ENCODE measurements around the gene ING2. TPM values are rescaled to one million over a fixed set of nuclear protein-coding genes. Genes with fewer than 3 reads are reported as not detected.

Gene ING2
- polyA plus RNA-seq, 1 experiment, result 4.4 TPM

GRCh38 chr4:183499801-183500200 lies 5.1 kb upstream of the ING2 start:
- CTCF ChIA-PET, result no interaction called here
- no peaks in the 10 kb centered on the region for H3K27me3 ChIP-seq (ENCODE audit: control insufficient read depth, insufficient read depth, low read length)
- no peak for DNase-seq (ENCODE audit: low read depth)
- POLR2A ChIA-PET, result no interaction called here
- no peak for TF ChIP-seq CTCF (IDR thresholded peaks at IDR 0.05; ENCODE audit: insufficient read depth, low read depth, low read length)
- no peak overlapping the region for H3K4me3 ChIP-seq (ENCODE audit: low read depth, low read length)
- no peaks in the 10 kb centered on the region for H3K36me3 ChIP-seq (ENCODE audit: control insufficient read depth, insufficient read depth, low read length)

- H3K4me3 ChIP-seq (ENCODE audit: low read depth, low read length), result peak overlapping the region; percentile 75
- POLR2A ChIA-PET, result interaction anchor here (0.6 kb wide), 1 partner anchor 176 kb away, joined by 3 read pairs; no protein-coding TSS in a partner anchor
- TF ChIP-seq CTCF (IDR thresholded peaks at IDR 0.05; ENCODE audit: insufficient read depth, low read depth, low read length), result no peak
- no peak for DNase-seq (ENCODE audit: low read depth)
- CTCF ChIA-PET, result interaction anchor here (0.6 to 1.5 kb wide), 5 partner anchors 11 to 105 kb away, joined by 3 to 4 read pairs (median 3); no protein-coding TSS in a partner anchor
- H3K27me3 ChIP-seq (ENCODE audit: control insufficient read depth, insufficient read depth, low read length), result no peaks in the 10 kb centered on the region
- H3K36me3 ChIP-seq (ENCODE audit: control insufficient read depth, insufficient read depth, low read length), result no peaks in the 10 kb centered on the region
Observed at GRCh38 chr4:183503497-183504063, 1.3 kb upstream of the ING2 start.

- Histone ChIP-seq H3K4me3 (ENCODE audit: low read depth, low read length) (peak overlapping the region; percentile 75), H3K36me3 (ENCODE audit: control insufficient read depth, insufficient read depth, low read length) (no peaks in the 10 kb centered on the region), H3K27me3 (ENCODE audit: control insufficient read depth, insufficient read depth, low read length) (no peaks in the 10 kb centered on the region)
- 0 out of 2 replicates have a peak, but pooled peaks have one; percentile 17 for TF ChIP-seq CTCF (IDR thresholded peaks at IDR 0.05; ENCODE audit: insufficient read depth, low read depth, low read length)
- peak; percentile 87 for DNase-seq (ENCODE audit: low read depth)
- ChIA-PET POLR2A (interaction anchor here (0.6 kb wide), 1 partner anchor 175 kb away, joined by 3 read pairs; no protein-coding TSS in a partner anchor), CTCF (interaction anchor here (0.6 to 1.5 kb wide), 4 partner anchors 11 to 106 kb away, joined by 3 to 4 read pairs (median 3); no protein-coding TSS in a partner anchor)
Observed at GRCh38 chr4:183504064-183504929, 561 bp upstream of the ING2 start.

GRCh38 chr4:183505611-183506388 lies 942 bp downstream of the ING2 start:
- no peaks in the 10 kb centered on the region for H3K36me3 ChIP-seq (ENCODE audit: control insufficient read depth, insufficient read depth, low read length)
- no peak for TF ChIP-seq CTCF (IDR thresholded peaks at IDR 0.05; ENCODE audit: insufficient read depth, low read depth, low read length)
- ChIA-PET CTCF (no interaction called here), POLR2A (interaction anchor here (0.6 kb wide), 1 partner anchor 10 kb away, joined by 3 read pairs; no protein-coding TSS in a partner anchor)
- peak; percentile 35 for DNase-seq (ENCODE audit: low read depth)
- peak overlapping the region; percentile 75 for H3K4me3 ChIP-seq (ENCODE audit: low read depth, low read length)
- no peaks in the 10 kb centered on the region for H3K27me3 ChIP-seq (ENCODE audit: control insufficient read depth, insufficient read depth, low read length)

GRCh38 chr4:183506389-183506735 lies 1.5 kb downstream of the ING2 start:
- peak overlapping the region; percentile 75 for H3K4me3 ChIP-seq (ENCODE audit: low read depth, low read length)
- no peaks in the 10 kb centered on the region for H3K36me3 ChIP-seq (ENCODE audit: control insufficient read depth, insufficient read depth, low read length)
- H3K27me3 ChIP-seq (ENCODE audit: control insufficient read depth, insufficient read depth, low read length), result no peaks in the 10 kb centered on the region
- TF ChIP-seq CTCF (IDR thresholded peaks at IDR 0.05; ENCODE audit: insufficient read depth, low read depth, low read length), result no peak
- POLR2A ChIA-PET, result no interaction called here
- DNase-seq (ENCODE audit: low read depth), result no peak
- CTCF ChIA-PET, result no interaction called here
